ENCODE results near the gene SLC51B. TPM values are rescaled to one million over a fixed set of nuclear protein-coding genes. Genes with fewer than 3 reads are reported as not detected.
A peak's percentile ranks its signal among the peaks of the same experiment; 100 is the strongest.

The SLC51B gene
- total and polyA plus RNA-seq, 9 of the 15 experiments (the other 6 are each of a cell fraction or from before 2014, with no cell fraction given), result not detected

DNA sequence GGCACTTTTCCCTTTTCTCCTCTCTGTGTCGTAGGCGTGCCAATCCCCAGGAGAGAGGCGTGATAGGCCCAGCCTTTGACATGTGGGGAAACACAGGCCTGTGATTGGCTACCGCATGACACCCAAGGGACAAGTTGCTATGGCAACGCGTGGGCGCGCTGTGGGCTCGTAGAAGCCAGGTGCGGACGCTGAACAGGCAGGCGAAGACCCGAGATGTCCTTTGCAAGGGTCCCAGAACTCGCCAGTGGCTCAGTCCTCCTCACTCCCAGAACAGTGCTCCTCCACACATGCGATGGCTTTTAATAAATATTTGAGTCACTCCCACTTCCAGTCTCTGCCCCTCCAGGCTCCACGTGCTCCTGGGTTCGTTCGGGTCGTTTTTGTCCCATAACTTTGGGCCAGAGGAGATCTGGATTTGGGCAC lies 4.2 kb downstream of the SLC51B start (continued):
- TF ChIP-seq, protein P1, sequence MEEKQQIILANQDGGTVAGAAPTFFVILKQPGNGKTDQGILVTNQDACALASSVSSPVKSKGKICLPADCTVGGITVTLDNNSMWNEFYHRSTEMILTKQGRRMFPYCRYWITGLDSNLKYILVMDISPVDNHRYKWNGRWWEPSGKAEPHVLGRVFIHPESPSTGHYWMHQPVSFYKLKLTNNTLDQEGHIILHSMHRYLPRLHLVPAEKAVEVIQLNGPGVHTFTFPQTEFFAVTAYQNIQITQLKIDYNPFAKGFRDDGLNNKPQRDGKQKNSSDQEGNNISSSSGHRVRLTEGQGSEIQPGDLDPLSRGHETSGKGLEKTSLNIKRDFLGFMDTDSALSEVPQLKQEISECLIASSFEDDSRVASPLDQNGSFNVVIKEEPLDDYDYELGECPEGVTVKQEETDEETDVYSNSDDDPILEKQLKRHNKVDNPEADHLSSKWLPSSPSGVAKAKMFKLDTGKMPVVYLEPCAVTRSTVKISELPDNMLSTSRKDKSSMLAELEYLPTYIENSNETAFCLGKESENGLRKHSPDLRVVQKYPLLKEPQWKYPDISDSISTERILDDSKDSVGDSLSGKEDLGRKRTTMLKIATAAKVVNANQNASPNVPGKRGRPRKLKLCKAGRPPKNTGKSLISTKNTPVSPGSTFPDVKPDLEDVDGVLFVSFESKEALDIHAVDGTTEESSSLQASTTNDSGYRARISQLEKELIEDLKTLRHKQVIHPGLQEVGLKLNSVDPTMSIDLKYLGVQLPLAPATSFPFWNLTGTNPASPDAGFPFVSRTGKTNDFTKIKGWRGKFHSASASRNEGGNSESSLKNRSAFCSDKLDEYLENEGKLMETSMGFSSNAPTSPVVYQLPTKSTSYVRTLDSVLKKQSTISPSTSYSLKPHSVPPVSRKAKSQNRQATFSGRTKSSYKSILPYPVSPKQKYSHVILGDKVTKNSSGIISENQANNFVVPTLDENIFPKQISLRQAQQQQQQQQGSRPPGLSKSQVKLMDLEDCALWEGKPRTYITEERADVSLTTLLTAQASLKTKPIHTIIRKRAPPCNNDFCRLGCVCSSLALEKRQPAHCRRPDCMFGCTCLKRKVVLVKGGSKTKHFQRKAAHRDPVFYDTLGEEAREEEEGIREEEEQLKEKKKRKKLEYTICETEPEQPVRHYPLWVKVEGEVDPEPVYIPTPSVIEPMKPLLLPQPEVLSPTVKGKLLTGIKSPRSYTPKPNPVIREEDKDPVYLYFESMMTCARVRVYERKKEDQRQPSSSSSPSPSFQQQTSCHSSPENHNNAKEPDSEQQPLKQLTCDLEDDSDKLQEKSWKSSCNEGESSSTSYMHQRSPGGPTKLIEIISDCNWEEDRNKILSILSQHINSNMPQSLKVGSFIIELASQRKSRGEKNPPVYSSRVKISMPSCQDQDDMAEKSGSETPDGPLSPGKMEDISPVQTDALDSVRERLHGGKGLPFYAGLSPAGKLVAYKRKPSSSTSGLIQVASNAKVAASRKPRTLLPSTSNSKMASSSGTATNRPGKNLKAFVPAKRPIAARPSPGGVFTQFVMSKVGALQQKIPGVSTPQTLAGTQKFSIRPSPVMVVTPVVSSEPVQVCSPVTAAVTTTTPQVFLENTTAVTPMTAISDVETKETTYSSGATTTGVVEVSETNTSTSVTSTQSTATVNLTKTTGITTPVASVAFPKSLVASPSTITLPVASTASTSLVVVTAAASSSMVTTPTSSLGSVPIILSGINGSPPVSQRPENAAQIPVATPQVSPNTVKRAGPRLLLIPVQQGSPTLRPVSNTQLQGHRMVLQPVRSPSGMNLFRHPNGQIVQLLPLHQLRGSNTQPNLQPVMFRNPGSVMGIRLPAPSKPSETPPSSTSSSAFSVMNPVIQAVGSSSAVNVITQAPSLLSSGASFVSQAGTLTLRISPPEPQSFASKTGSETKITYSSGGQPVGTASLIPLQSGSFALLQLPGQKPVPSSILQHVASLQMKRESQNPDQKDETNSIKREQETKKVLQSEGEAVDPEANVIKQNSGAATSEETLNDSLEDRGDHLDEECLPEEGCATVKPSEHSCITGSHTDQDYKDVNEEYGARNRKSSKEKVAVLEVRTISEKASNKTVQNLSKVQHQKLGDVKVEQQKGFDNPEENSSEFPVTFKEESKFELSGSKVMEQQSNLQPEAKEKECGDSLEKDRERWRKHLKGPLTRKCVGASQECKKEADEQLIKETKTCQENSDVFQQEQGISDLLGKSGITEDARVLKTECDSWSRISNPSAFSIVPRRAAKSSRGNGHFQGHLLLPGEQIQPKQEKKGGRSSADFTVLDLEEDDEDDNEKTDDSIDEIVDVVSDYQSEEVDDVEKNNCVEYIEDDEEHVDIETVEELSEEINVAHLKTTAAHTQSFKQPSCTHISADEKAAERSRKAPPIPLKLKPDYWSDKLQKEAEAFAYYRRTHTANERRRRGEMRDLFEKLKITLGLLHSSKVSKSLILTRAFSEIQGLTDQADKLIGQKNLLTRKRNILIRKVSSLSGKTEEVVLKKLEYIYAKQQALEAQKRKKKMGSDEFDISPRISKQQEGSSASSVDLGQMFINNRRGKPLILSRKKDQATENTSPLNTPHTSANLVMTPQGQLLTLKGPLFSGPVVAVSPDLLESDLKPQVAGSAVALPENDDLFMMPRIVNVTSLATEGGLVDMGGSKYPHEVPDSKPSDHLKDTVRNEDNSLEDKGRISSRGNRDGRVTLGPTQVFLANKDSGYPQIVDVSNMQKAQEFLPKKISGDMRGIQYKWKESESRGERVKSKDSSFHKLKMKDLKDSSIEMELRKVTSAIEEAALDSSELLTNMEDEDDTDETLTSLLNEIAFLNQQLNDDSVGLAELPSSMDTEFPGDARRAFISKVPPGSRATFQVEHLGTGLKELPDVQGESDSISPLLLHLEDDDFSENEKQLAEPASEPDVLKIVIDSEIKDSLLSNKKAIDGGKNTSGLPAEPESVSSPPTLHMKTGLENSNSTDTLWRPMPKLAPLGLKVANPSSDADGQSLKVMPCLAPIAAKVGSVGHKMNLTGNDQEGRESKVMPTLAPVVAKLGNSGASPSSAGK (IDR thresholded peaks at IDR 0.05), result peak; percentile 63
- no peak for TF ChIP-seq KDM5B (IDR thresholded peaks at IDR 0.05; ENCODE audit: insufficient replicate concordance, low read depth, low read length)
- TF ChIP-seq, protein P2, sequence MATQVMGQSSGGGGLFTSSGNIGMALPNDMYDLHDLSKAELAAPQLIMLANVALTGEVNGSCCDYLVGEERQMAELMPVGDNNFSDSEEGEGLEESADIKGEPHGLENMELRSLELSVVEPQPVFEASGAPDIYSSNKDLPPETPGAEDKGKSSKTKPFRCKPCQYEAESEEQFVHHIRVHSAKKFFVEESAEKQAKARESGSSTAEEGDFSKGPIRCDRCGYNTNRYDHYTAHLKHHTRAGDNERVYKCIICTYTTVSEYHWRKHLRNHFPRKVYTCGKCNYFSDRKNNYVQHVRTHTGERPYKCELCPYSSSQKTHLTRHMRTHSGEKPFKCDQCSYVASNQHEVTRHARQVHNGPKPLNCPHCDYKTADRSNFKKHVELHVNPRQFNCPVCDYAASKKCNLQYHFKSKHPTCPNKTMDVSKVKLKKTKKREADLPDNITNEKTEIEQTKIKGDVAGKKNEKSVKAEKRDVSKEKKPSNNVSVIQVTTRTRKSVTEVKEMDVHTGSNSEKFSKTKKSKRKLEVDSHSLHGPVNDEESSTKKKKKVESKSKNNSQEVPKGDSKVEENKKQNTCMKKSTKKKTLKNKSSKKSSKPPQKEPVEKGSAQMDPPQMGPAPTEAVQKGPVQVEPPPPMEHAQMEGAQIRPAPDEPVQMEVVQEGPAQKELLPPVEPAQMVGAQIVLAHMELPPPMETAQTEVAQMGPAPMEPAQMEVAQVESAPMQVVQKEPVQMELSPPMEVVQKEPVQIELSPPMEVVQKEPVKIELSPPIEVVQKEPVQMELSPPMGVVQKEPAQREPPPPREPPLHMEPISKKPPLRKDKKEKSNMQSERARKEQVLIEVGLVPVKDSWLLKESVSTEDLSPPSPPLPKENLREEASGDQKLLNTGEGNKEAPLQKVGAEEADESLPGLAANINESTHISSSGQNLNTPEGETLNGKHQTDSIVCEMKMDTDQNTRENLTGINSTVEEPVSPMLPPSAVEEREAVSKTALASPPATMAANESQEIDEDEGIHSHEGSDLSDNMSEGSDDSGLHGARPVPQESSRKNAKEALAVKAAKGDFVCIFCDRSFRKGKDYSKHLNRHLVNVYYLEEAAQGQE (IDR thresholded peaks at IDR 0.05; ENCODE audit: borderline replicate concordance), result peak; percentile 47
- TF ChIP-seq, protein P2 (CRISPR knock-in tag; IDR thresholded peaks at IDR 0.05; ENCODE audit: low read depth), result no peak
